H7 (cell line): Measurements from ENCODE around the gene CRYBB2. TPM values are rescaled to one million over a fixed set of nuclear protein-coding genes. Genes with fewer than 3 reads are reported as not detected.
"Not testable (repeated sequence)": the region's sequence is repeated elsewhere in the genome, so short reads cannot be mapped to it uniquely, and the experiment has no call there.

Experiments used
- DNase-seq: peaks from one replicate; pipeline ENCODE4 v3.0.0; 2012
- H3K27me3 ChIP-seq: 2 replicates; pipeline ENCODE4 v1.6.0; 2011; ENCODE audit warnings: mild to moderate bottlenecking, low read length; ENCODE audit not compliant: control insufficient read depth, insufficient read depth
- H3K36me3 ChIP-seq: replicated peaks from 2 replicates; pipeline ENCODE4 v1.5.1; 2011; ENCODE audit warnings: low read length; ENCODE audit not compliant: control insufficient read depth, insufficient read depth
- H3K4me3 ChIP-seq: 2 replicates; pipeline ENCODE4 v1.5.1; 2011; ENCODE audit warnings: low read depth, mild to moderate bottlenecking, control low read depth, low read length, moderate library complexity; ENCODE audit not compliant: insufficient read depth
- total RNA-seq: library from RNA; depleted of rRNA; stranded (reverse); fragments of >200 nt; shearing (Covaris generic); gene quantifications from 2 replicates; pipeline ENCODE4 v1.2.3, GENCODE V29; 2014; rRNA removed

The CRYBB2 gene
- total RNA-seq, 1 experiment from 2014 or later: 0.59 TPM

- Histone ChIP-seq H3K27me3 (no peaks in the 10 kb centered on the region; the same call in 1 of the 2 replicates), H3K4me3 (no peak overlapping the region), H3K36me3 (no peaks in the 10 kb centered on the region)
- peak; percentile 100 for DNase-seq
Observed at GRCh38 chr22:25235547-25236290, 16.3 kb downstream of the CRYBB2 start.

GRCh38 chr22:25236417-25236816, 17.0 kb downstream of the CRYBB2 start:
- H3K27me3 ChIP-seq: no peaks in the 10 kb centered on the region; the same call in 1 of the 2 replicates
- H3K4me3 ChIP-seq: no peak overlapping the region
- H3K36me3 ChIP-seq: no peaks in the 10 kb centered on the region
- peak; percentile 44 for DNase-seq

GRCh38 chr22:25237503-25237902, 18.1 kb downstream of the CRYBB2 start:
- no peak overlapping the region for H3K4me3 ChIP-seq
- DNase-seq: peak; percentile 55
- H3K36me3 ChIP-seq: no peaks in the 10 kb centered on the region
- H3K27me3 ChIP-seq: no peaks in the 10 kb centered on the region; the same call in 1 of the 2 replicates

- not testable (repeated sequence) for H3K4me3 ChIP-seq, H3K27me3 ChIP-seq
- DNase-seq: peak; percentile 27
Observed at GRCh38 chr22:25238058-25238457, 18.6 kb downstream of the CRYBB2 start.

GRCh38 chr22:25255169-25255568, 35.7 kb downstream of the CRYBB2 start:
- not testable (repeated sequence) for DNase-seq, H3K27me3 ChIP-seq, H3K36me3 ChIP-seq, H3K4me3 ChIP-seq

More at GRCh38 chr22:25238058-25238457, 18.6 kb downstream of the CRYBB2 start:
- not testable (repeated sequence) for H3K36me3 ChIP-seq

- DNase-seq, H3K27me3 ChIP-seq, H3K4me3 ChIP-seq, H3K36me3 ChIP-seq: not testable (repeated sequence)
Observed at GRCh38 chr22:25267567-25267966, 48.1 kb downstream of the CRYBB2 start.

GRCh38 chr22:25268902-25269301, 49.5 kb downstream of the CRYBB2 start:
- DNase-seq, H3K27me3 ChIP-seq, H3K36me3 ChIP-seq, H3K4me3 ChIP-seq: not testable (repeated sequence)

- not testable (repeated sequence) for H3K36me3 ChIP-seq, H3K4me3 ChIP-seq, H3K27me3 ChIP-seq, DNase-seq
Observed at GRCh38 chr22:25270061-25270460, 50.6 kb downstream of the CRYBB2 start.

- not testable (repeated sequence) for H3K4me3 ChIP-seq, H3K27me3 ChIP-seq
Observed at GRCh38 chr22:25273231-25273630, 53.8 kb downstream of the CRYBB2 start.

GRCh38 chr22:25273928-25274327, 54.5 kb downstream of the CRYBB2 start:
- H3K36me3 ChIP-seq, H3K27me3 ChIP-seq, DNase-seq, H3K4me3 ChIP-seq: not testable (repeated sequence)

More at GRCh38 chr22:25273231-25273630, 53.8 kb downstream of the CRYBB2 start:
- not testable (repeated sequence) for H3K36me3 ChIP-seq, DNase-seq

- not testable (repeated sequence) for DNase-seq, H3K4me3 ChIP-seq, H3K36me3 ChIP-seq
- H3K27me3 ChIP-seq: peaks cover 40% of the 10 kb centered on the region
Observed at GRCh38 chr22:25280118-25280517, 60.7 kb downstream of the CRYBB2 start.

Other genes with a start within 250 kb of the CRYBB2 start
- gene CRYBB3, start 19.8 kb upstream of the CRYBB2 start, total RNA-seq: 0.10 TPM in 1 of 2 replicates, not detected in the other